Measurements from ENCODE around the gene DHX32.
A peak's percentile ranks its signal among the peaks of the same experiment; 100 is the strongest.
"Not testable (repeated sequence)": the region's sequence is repeated elsewhere in the genome, so short reads cannot be mapped to it uniquely, and the experiment has no call there.

Gene DHX32

DNA sequence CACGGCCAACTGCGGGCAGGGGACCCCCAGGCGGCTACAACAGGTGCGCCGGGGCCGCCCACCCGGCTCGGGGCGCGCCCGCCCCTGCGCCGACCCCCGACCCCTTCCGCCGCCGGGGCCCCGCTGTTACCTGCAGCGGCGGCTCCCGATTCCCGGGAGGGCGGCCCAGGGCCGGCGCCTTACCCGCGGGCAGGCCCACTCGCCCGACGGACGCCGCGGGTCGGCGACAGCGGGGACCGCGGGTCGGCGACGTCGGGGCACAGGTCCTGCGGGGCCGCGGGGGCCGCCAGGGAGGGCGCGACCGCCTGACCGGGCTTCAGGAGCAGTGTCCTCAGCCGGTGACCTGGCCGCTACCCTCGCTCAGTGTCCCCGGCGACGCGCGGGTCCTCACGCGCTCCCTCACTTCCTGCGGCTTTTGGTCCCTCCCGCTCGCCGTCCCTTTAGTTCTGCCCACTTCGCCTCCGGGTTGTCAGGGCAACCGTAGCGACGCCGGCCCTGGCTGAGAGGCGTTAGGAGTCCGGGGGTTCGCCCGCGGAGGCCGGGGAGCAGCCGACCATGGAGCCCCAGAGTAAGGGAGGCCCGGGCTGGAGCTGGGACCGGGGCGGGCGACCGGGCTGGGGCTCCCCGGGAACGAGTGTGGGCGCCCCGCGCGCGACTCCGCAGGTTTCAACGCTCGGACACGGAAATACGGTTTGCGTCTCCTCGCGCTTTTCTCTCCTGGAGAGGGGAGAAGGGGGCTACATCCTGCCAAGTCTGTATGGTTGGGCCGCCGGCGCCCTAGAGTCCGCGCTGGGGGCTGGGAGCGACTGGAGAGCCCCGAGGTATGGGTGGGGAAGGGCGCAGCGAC is 15.2 kb upstream of the DHX32 start, which contains the start of gene FANK1:
Gene FANK1, plus strand, starts transcription at position 477 of the 847 bp plus-strand sequence. Its CDS starts 79 bp downstream, at position 556.
- DNase-seq (ENCODE audit: low spot score) = peak; percentile 61
- FAIRE-seq = not testable (repeated sequence)

DNA sequence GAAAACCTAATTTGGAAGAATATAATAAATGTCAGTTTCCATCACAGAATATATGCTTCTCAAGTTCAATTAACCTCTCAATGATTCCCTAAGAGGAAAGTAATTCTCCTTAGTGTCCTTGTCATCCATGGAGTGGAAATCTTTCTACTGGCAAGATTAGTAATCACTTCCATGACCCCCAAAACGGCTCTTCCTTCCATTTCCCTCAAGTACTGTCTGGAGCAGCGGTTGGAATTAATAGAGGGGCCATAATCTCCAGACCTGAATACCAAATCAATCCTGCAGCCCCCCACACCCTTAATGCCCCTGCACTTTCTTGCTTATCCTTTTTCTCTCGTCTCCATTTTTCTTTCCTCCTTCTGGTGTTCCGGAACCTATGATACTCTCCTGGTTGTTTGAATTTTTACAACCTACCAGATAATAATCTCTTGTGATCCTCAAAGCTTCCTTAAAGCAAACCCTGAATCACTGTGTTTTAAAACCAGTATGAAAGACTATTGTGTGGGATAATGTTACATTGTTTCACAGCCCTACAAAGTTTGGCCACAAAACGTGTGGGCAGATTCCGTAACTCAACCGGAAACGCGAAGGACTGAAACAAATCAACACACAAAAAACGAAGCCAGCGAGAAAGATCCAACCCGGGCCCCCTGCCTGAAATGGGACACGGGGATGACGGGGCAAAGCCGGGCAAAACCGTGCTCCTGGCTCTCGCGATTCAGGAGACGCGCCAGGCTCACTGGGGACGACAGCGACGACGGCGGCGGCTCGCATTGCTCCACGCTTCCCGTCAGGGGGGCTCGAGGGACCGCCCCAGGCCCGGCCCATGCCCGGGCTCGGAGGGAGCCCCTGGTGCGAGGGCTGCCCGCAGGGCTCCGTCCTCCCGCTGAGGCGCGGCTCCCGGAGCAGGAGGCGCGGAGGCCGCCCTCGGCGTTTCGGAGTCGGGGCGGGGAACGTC is 14.3 kb upstream of the DHX32 start:
- not testable (repeated sequence) for FAIRE-seq

DNA sequence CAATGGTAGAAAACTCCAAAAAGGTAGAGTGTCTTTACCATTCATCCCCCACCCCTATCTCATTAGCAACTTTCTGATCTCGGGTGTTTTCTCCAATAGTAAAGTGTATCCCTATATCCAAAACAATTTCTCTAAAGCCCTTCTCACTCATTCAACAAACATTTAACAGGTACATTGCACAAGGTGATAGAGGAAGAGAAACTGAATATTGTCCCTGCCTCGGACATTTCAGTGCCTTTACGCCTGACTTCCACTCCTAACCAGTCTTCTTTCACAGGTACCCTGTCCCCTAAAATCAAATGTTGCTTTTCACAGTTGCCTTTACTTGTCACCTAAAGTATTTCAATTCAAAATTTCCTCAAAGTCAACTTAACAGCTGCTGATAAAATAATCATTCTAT is 13.1 kb upstream of the DHX32 start:
- not testable (repeated sequence) for FAIRE-seq; DNase-seq (ENCODE audit: low spot score)

More for the DNA sequence above, 14.3 kb upstream of the DHX32 start:
- DNase-seq (ENCODE audit: low spot score) = peak; percentile 69

- not testable (repeated sequence) for DNase-seq (ENCODE audit: low spot score); FAIRE-seq
Observed at GRCh38 chr10:125892402-125892801, 11.3 kb upstream of the DHX32 start.

- not testable (repeated sequence) for DNase-seq (ENCODE audit: low spot score)
Observed at GRCh38 chr10:125889441-125889840, 8.3 kb upstream of the DHX32 start.

GRCh38 chr10:125886914-125887512 is 5.9 kb upstream of the DHX32 start:
- DNase-seq (ENCODE audit: low spot score) = no peak
- FAIRE-seq = no peak

More at GRCh38 chr10:125889441-125889840, 8.3 kb upstream of the DHX32 start:
- not testable (repeated sequence) for FAIRE-seq

DNA sequence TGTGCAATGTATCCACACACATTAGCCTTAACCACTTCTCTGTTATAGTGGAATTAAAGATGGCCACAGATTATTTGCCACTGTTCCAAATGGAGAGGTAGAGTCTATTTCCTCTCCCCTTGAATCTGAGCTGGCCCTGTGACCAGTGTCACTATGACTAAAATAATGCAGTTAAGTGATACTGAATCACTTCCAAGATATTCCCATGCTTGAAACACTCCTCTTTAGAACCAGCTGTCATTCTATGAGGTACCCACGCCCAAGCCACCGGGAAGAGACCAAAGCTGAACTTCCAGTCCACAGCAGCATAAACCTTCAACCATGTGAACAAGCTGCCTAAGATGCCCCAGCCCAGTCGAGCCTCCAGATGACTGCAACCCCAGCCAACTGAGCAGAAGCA is 2.1 kb upstream of the DHX32 start:
- FAIRE-seq (no peak), DNase-seq (ENCODE audit: low spot score) (no peak)

- FAIRE-seq = no peak
- DNase-seq (ENCODE audit: low spot score) = no peak
Observed at GRCh38 chr10:125882596-125882995, 1.5 kb upstream of the DHX32 start.

GRCh38 chr10:125880719-125881118 is 373 bp downstream of the DHX32 start:
- FAIRE-seq (no peak), DNase-seq (ENCODE audit: low spot score) (no peak)

DNA sequence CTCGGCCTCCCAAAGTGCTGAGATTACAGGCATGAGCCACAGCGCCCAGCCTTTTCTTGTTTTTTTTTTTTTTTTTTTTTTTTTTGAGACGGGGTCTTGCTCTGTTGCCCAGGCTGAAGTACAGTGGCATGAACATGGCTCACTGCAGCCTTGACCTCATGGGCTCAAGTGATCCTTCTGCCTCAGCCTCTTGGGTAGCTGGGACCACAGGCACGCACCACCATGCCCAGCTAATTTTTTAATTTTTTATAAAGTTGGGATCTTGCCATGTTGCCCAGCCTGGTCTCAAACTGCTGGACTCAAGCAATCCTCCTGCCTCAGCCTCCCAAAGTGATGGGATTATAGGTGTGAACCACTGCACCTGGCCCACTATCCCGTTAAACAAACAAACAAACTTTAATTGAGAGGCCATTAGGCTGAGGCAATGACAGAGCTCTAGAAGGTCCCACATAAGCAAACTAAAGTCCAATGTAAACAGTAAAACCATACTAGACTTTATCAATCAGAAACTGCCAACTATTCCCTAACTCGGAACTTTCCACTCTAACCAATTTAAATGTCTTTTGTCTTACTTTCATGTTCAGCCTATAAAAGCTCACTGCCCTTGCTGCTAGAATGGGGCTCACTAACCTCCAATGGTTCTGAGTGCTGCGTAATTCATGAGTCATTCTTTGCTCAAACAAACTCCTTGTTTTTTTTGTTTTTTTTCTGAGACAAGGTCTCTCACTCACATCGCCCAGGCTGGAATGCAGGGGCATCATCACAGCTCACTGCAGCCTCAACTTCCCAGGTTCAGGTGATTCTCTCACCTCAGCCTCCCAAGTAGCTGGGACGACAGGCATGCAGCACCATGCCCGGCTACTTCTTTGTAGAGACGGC is 1.9 kb downstream of the DHX32 start:
- no peak for FAIRE-seq
- DNase-seq (ENCODE audit: low spot score) = peak; percentile 69

DNA sequence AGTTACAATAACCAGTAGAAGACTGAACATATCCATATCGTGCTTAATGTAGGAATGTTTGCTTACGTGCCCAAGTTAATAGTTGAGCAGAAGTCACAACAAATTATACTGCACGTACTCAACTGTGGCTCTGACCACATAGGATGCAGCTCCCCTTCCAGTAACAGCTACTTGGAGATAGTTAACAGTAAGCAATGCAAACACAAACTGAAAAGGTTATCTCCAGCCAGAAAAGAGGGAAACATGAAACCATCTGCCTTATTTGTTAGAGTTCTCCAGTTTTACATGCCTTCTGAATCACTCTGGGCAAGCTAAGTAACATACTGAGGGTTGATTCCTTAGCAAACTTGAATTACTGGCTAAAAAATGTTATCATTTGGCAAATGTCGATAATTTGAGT is 9.8 kb downstream of the DHX32 start:
- DNase-seq (ENCODE audit: low spot score) = no peak
- FAIRE-seq = no peak

DNA sequence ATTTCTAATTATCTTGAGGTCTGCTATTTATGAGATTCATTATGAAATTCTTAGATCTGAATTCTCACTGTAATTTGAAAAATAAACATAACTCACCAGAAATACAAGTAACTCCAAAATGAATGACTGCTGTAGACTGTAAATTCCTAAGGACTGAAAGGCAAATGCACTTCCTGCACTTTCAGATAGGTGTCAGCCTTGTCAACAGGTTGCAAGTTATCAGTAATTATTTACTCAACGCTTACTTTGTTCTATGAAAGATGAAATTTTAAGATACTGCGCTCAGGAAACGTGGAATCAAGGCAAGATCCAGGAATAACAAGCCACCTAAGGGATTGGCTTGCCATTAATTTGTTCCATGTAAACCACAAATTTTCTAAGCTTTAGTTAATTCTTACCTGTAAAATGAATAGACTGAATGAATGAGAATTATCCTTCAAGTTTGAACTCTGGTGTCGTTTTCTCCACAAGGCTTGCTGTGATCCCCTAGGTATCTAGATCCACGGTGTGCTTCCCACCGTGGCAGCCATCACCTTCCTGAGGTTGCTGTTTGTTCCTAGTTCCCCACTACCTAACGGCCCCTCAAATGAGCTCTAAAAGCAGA is 12.6 kb downstream of the DHX32 start:
- DNase-seq (ENCODE audit: low spot score) (peak; percentile 39), FAIRE-seq (peak; percentile 5)

GRCh38 chr10:125866421-125867029 is 14.6 kb downstream of the DHX32 start:
- DNase-seq (ENCODE audit: low spot score) (no peak), FAIRE-seq (no peak)

DNA sequence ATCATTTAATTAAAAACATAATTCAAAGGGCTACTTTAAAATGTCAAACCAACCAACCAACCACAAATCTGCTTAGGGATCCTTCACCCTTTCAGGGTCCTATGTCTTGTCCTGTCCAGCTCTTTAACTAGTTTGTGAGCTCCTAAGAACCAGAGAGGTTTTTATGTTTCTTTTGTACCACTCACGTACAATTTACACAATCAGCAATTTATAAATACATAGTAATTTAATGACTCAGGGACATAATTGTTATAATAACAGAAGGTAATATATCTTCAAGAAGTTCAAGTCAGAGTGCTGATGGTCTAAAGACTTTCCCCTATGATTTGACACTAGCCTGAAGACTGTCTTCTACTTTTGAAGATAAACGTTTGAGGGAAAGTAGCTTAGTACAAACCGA is 16.0 kb downstream of the DHX32 start:
- DNase-seq (ENCODE audit: low spot score) (no peak), FAIRE-seq (no peak)

DNA sequence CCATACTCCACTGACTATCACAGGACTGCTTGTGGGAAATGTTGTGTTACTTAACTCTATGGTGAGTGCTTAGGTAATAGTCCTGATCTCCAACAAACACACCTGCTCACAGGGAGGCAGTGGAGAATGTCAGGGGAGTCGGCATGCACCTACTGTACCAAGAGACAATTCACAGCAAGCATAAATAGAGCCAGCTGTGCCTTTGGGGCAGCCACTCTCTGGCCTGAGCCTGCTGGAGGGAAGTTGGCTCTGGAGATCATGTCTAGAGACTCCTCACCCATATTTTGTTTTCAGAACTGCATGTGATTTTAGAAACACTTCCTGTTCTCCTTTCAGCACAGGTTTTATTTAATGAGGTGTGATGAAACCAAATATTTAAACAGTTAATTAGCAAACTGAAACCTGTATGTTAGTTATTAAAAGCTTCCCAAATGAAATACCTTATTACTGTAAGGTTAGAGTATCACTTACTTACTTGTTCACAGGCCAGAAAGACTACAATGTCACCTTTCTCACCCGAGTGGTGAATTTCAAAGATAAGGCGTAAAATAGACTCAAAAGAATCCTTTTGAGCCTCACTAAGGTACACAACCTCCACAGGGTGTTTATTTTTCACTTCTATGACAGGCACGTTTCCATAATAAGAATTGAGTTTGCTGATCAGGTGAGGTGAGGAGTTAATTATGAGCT is 21.8 kb downstream of the DHX32 start:
- FAIRE-seq (no peak), DNase-seq (ENCODE audit: low spot score) (no peak)

GRCh38 chr10:125857185-125857760 is 23.8 kb downstream of the DHX32 start:
- DNase-seq (ENCODE audit: low spot score) = no peak
- no peak for FAIRE-seq

DNA sequence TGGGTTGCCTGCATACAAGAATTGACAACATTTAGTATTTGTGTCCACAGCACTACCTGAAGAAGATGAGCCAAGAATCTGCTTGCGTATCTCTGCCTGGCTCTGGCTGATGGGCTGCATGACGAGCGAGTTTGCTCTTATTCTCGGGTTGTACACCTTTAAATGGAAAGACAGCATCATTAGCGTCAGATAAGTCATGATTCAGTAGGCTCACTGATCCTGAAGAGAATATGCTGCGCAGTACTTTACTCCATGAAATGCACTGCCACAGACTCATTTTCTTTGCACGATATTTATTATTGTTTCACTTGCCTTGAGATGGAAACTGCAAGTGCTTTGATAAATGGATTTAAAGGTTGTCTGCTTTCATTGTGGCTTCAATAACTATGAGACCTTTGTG is 28.6 kb downstream of the DHX32 start:
- FAIRE-seq (no peak), DNase-seq (ENCODE audit: low spot score) (no peak)
